Uterus (tissue), 4 donors: ENCODE results near the gene RPRD1B. TPM values are rescaled to one million over a fixed set of nuclear protein-coding genes. Genes with fewer than 3 reads are reported as not detected.

Source experiments
- DNase-seq, 2 donors: peaks; one replicate each; pipeline ENCODE4 v3.0.0-alpha.2; 2019 to 2020
- H3K27ac ChIP-seq, 2 donors: fragments of 200-600 bp; sonication (generic); 1 replicate in 1 of 2; 2 replicates in 1 of 2; pipeline ENCODE4 v1.5.1; 2016 to 2018
- H3K27me3 ChIP-seq, 2 donors: fragments of 200-600 bp; sonication (generic); one replicate each; pipeline ENCODE4 v1.5.1; 2018 to 2019; ENCODE audit warnings: control low read depth in 1 of 2
- H3K36me3 ChIP-seq, 2 donors: fragments of 200-600 bp; sonication (generic); one replicate each; pipeline ENCODE4 v1.5.1; 2019; ENCODE audit warnings: control low read depth in 1 of 2
- H3K4me1 ChIP-seq, 2 donors: fragments of 200-600 bp; sonication (generic); one replicate each; pipeline ENCODE4 v1.5.1; 2018 to 2019; ENCODE audit warnings: control low read depth in 1 of 2
- H3K4me3 ChIP-seq, 2 donors: fragments of 200-600 bp; sonication (generic); 1 replicate in 1 of 2; 2 replicates in 1 of 2; pipeline ENCODE4 v1.5.1; 2018 to 2019; ENCODE audit warnings: mild to moderate bottlenecking in 1 of 2
- H3K9me3 ChIP-seq, 2 donors: fragments of 200-600 bp; sonication (generic); one replicate each; pipeline ENCODE4 v1.5.1; 2019; ENCODE audit warnings: control low read depth in 1 of 2
- CTCF ChIP-seq, 4 experiments: fragments of 200-600 bp in 2 of 4; fragments of 450-650 bp in 2 of 4; sonication (generic) in 2 of 4; IDR thresholded peaks; one replicate each; pipeline ENCODE4 v1.5.1; 2016 to 2019; ENCODE audit warnings: antibody characterized with exemption in 4 of 4, mild to moderate bottlenecking in 2 of 4, moderate library complexity in 1 of 4
- POLR2A ChIP-seq, 2 donors: fragments of 450-650 bp; IDR thresholded peaks; one replicate each; pipeline ENCODE4 v1.6.1; 2016; ENCODE audit warnings: antibody characterized with exemption in 2 of 2, mild to moderate bottlenecking in 1 of 2, moderate library complexity in 1 of 2
- intact Hi-C: fragments of 100-400 bp; cut with DNase I; formaldehyde crosslinking; loops from one replicate; pipeline ENCODE4 v1.15.1; 2023; ENCODE audit warnings: low total_unique reads
- total RNA-seq, 4 donors: library from RNA; depleted of rRNA in 3 of 4; stranded (reverse); fragments of >200 nt in 3 of 4; gene quantifications; one replicate each; pipeline versions ENCODE4 v1.1.0 to v1.2.4, GENCODE V29; 2014 to 2023
- donor health status: DM: yes; HTN: yes; CAD: no.

RPRD1B gene
- total RNA-seq, 4 donors from 2014 or later = 7.9 to 71.3 (median 26.1) TPM

- Histone ChIP-seq H3K4me3 (no peak overlapping the region), H3K36me3 (no peaks in the 10 kb centered on the region), H3K27me3 (no peaks in the 10 kb centered on the region), H3K27ac (no peak overlapping the region), H3K4me1 (peaks cover 3 to 8% of the 10 kb centered on the region in 2 donors), H3K9me3 (no peaks in the 10 kb centered on the region)
- intact Hi-C loops = no loop called here
- no peak for TF ChIP-seq CTCF (IDR thresholded peaks at IDR 0.05)
- TF ChIP-seq POLR2A (IDR thresholded peaks at IDR 0.05) = no peak
- no peak for DNase-seq
Observed at GRCh38 chr20:38040276-38040675, 6.7 kb downstream of the RPRD1B start.

DNA sequence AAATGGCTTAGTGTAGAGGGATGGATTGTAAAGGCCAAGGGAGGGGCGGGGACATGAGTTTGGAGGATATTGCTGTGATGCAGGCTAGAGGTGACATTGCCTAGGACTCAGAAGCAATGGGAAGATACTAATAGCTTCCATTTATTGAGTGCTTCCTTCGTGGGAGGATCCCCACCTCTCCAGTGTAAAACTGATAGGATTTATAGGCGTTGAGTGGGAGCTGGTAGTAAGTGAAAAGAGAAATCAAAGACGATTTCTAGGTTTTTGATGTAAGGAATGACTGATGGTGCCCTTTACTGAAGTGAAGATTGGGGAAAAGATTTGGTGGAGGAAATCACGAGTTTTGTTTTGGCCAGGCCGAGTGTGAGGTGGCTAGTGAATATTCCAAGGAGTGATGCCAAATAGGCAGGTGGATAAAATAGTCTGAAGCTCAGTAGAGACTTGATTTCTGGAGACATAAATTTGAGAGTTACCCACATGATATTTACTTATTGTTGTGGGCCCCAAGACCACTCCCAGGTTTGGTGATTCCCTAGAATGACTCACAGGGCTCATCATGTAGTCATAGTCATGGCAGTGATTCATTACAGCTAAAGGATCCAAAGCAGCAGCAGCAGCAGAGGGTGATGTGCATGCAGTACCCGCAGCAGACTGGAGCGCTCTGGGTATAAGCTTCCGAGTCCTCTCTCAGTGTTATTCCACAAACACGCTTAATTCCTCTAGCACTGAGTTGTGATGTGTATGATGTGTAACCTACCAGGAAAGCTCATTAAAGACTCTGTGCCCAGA, 10.2 kb downstream of the RPRD1B start:
- Histone ChIP-seq H3K4me3 (no peak overlapping the region), H3K9me3 (no peaks in the 10 kb centered on the region), H3K4me1 (no peaks in the 10 kb centered on the region), H3K27ac (peak overlapping the region in 1 of 2 donors; percentile 43), H3K27me3 (no peaks in the 10 kb centered on the region), H3K36me3 (no peaks in the 10 kb centered on the region)
- TF ChIP-seq POLR2A (IDR thresholded peaks at IDR 0.05) = no peak
- no peak for TF ChIP-seq CTCF (IDR thresholded peaks at IDR 0.05)
- intact Hi-C loops = no loop called here
- DNase-seq = no peak

DNA sequence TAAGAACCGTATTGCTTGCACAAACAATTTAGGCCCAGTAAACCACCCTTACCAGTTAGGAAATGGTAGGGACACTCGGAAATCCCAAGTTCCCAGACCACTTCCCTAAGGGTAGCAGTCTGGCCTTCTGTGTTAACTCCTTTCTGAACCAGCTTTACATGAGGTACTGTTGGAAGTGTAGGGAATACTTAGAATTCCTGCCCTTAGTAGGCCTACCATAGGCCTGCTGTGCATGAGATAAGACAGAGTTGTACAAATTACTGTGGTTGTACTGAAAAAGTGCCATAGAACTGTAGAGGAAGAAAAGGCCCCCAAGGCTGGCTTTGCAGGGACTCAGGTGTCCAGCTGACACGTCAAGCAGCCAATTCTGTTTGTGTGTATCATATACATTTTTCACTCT, 11.1 kb downstream of the RPRD1B start:
- TF ChIP-seq POLR2A (IDR thresholded peaks at IDR 0.05) (no peak), CTCF (IDR thresholded peaks at IDR 0.05) (no peak)
- intact Hi-C loops = no loop called here
- Histone ChIP-seq H3K4me3 (no peak overlapping the region), H3K4me1 (no peaks in the 10 kb centered on the region), H3K27ac (no peak overlapping the region), H3K27me3 (no peaks in the 10 kb centered on the region), H3K36me3 (no peaks in the 10 kb centered on the region), H3K9me3 (no peaks in the 10 kb centered on the region)
- DNase-seq = no peak

GRCh38 chr20:38046572-38046971, 13.0 kb downstream of the RPRD1B start:
- no peak overlapping the region for H3K4me3 ChIP-seq
- H3K27ac ChIP-seq = no peak overlapping the region
- H3K9me3 ChIP-seq = no peaks in the 10 kb centered on the region
- no peaks in the 10 kb centered on the region for H3K36me3 ChIP-seq
- no peak for DNase-seq
- no peaks in the 10 kb centered on the region for H3K4me1 ChIP-seq
- H3K27me3 ChIP-seq = no peaks in the 10 kb centered on the region
- intact Hi-C loops = no loop called here
- TF ChIP-seq POLR2A (IDR thresholded peaks at IDR 0.05) (no peak), CTCF (IDR thresholded peaks at IDR 0.05) (no peak)

- no peak for DNase-seq
- intact Hi-C loops = no loop called here
- H3K36me3 ChIP-seq = no peaks in the 10 kb centered on the region
Observed at GRCh38 chr20:38049800-38050199, 16.3 kb downstream of the RPRD1B start.

More at GRCh38 chr20:38049800-38050199, 16.3 kb downstream of the RPRD1B start:
- Histone ChIP-seq H3K27ac (no peak overlapping the region), H3K4me3 (no peak overlapping the region), H3K27me3 (no peaks in the 10 kb centered on the region), H3K4me1 (no peaks in the 10 kb centered on the region), H3K9me3 (no peaks in the 10 kb centered on the region)
- TF ChIP-seq POLR2A (IDR thresholded peaks at IDR 0.05) = no peak
- TF ChIP-seq CTCF (IDR thresholded peaks at IDR 0.05) = no peak
